Measurements from ENCODE around the gene TEDC2.
A peak's percentile ranks its signal among the peaks of the same experiment; 100 is the strongest.

The TEDC2 gene

GRCh38 chr16:2512735-2513404 is 53.0 kb downstream of the TEDC2 start:
- Mint-ChIP-seq H3K9me3 (no peaks in the 10 kb centered on the region), H3K4me1 (ENCODE audit: low read depth) (peaks cover 40% of the 10 kb centered on the region), H3K27ac (peak overlapping the region; percentile 90), H3K27me3 (ENCODE audit: low read depth) (peaks cover 4% of the 10 kb centered on the region), H3K4me3 (peak overlapping the region; percentile 75), H3K36me3 (ENCODE audit: low read depth) (peaks cover 7% of the 10 kb centered on the region)

- peaks cover 40% of the 10 kb centered on the region for H3K4me1 Mint-ChIP-seq (ENCODE audit: low read depth)
- peaks cover 7% of the 10 kb centered on the region for H3K36me3 Mint-ChIP-seq (ENCODE audit: low read depth)
- H3K27ac Mint-ChIP-seq: peak within 1 kb of the TSS; percentile 91
- H3K4me3 Mint-ChIP-seq: peak within 1 kb of the TSS; percentile 87
- H3K9me3 Mint-ChIP-seq: no peaks in the 10 kb centered on the region
- H3K27me3 Mint-ChIP-seq (ENCODE audit: low read depth): peaks cover 4% of the 10 kb centered on the region
These were observed 53.8 kb downstream of the TEDC2 start, which contains the start of gene ATP6V0C for GRCh38 chr16:2513405-2514332. Gene ATP6V0C (plus strand): TSS chr16:2513952. CDS start chr16:2514104, 152 bp downstream.

Measured in T-helper 1 cell treated with Interleukin-12 subunit alpha and Interleukin-12 subunit beta and Interleukin-4 antibody, amounts not matched to agents 30 μg/mL and 1 μg/mL, for 36 hours (primary cell).